ENCODE data around the gene ASIC1.
"Not testable (repeated sequence)": the region's sequence is repeated elsewhere in the genome, so short reads cannot be mapped to it uniquely, and the experiment has no call there.

ASIC1 gene

DNA sequence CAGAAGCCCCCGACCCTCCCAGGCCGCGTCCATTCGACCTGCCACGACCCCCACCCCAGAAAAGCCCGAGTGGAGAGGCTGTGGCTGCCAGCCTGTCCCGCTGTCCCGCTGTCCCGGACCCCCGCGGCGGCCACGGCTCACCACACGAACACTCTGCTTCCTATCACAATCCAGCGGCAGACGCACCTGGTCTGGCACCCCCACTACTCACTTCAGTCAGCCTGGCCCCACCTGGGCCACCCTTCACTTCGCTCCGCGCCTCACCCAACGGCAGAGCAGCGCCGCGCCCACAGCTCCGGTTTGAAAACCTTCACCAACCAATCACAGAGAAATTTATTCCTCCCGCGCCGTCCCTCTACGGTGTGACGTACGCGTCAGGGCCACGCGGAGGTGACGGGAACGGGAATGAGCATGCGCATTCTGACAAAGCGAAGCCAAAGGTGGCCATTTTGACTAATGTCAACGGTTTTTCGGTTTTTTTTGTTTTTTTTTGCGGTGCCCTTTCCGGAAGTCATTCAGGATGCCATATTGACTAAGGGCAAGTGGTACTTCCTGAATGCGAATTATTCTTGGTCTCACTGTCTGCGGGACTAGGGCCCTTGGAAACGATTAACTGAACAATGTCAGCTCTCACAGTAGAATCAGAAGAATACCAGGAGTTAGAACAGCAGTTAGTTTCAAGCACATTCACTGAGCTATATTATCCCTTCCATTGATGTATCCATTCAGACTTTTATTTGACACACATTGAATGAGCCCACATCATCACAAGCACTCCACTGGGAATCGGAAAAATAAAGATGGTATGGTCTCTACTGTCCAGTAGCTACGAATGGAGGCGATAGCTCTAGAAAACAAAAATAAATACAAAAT is 32.0 kb upstream of the ASIC1 start, which contains the start of gene RACGAP1:
Gene RACGAP1 (minus strand): TSS at position 308 of the 873 bp plus-strand sequence. CDS start 8,779 bp downstream, outside the sequence.
- peak within 1 kb of the TSS; percentile 90 for H3K4me3 ChIP-seq (ENCODE audit: control insufficient read depth, low read depth, low read length)
- TF ChIP-seq, protein P1, sequence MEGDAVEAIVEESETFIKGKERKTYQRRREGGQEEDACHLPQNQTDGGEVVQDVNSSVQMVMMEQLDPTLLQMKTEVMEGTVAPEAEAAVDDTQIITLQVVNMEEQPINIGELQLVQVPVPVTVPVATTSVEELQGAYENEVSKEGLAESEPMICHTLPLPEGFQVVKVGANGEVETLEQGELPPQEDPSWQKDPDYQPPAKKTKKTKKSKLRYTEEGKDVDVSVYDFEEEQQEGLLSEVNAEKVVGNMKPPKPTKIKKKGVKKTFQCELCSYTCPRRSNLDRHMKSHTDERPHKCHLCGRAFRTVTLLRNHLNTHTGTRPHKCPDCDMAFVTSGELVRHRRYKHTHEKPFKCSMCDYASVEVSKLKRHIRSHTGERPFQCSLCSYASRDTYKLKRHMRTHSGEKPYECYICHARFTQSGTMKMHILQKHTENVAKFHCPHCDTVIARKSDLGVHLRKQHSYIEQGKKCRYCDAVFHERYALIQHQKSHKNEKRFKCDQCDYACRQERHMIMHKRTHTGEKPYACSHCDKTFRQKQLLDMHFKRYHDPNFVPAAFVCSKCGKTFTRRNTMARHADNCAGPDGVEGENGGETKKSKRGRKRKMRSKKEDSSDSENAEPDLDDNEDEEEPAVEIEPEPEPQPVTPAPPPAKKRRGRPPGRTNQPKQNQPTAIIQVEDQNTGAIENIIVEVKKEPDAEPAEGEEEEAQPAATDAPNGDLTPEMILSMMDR (conservative IDR thresholded peaks at IDR 0.05; ENCODE audit: control insufficient read depth, insufficient read depth, low read depth, low read length), result no peak
- peak; percentile 98 for DNase-seq (ENCODE audit: low read depth)

DNA sequence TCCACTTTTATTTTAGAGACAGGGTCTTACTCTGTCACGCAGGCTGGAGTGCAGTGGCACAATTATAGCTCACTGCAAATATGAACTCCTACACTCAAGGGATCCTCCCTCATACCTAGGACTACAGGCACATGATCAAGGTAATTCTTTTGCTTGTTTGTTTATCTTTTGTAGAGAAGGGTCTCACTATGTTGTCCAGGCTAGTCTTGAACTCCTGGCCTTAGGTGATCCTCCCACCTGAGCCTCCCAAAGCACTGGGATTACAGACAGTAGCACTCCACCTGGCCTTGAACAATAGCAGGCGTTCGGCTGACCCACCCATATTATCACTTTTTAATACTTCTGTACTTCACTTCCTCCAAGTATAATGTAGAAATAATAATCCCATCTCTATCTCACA is 30.7 kb upstream of the ASIC1 start:
- DNase-seq (ENCODE audit: low read depth), result no peak
- TF ChIP-seq, protein P1 (conservative IDR thresholded peaks at IDR 0.05; ENCODE audit: control insufficient read depth, insufficient read depth, low read depth, low read length), result no peak

DNA sequence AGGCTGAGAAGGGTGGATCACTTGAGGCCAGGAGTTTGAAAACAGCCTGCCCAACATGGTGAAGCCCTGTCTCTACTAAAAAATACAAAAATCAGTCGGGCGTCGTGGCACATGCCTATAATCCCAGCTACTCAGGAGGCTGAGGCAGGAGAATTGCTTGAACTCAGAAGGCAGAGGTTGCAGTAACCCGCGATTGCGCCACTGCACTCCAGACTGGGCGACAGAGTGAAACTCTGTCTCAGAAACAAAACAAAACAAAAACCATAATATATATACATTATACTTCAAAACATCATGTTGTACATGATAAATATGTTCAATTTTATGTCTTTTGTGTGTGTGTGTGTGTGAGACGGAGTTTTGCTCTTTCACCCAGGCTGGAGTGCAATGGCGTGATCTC is 26.9 kb upstream of the ASIC1 start:
- not testable (repeated sequence) for DNase-seq (ENCODE audit: low read depth)

More for the DNA sequence above, 30.7 kb upstream of the ASIC1 start:
- H3K4me3 ChIP-seq (ENCODE audit: control insufficient read depth, low read depth, low read length), result no peak overlapping the region

DNA sequence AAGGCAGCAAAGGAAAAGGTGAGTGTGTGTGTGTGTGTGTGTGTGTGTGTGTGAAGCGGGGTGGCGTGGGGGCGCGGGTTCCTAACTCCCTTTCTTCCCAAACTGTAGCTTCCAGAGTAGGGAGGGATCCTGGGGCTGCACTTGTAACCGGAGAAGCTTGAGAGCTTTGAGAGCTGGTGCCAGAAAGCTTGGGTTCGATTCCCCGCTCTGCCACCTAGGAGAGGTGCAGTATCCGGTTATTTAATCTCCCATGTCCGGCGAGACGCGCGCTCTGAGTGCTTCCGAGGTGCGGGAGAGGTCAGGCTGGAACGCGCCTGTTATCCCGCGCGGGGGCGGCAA is 24.9 kb upstream of the ASIC1 start:
- peak overlapping the region; percentile 17 for H3K4me3 ChIP-seq (ENCODE audit: control insufficient read depth, low read depth, low read length)
- TF ChIP-seq, protein P1 (conservative IDR thresholded peaks at IDR 0.05; ENCODE audit: control insufficient read depth, insufficient read depth, low read depth, low read length), result no peak
- no peak for DNase-seq (ENCODE audit: low read depth)

More for the DNA sequence above, 26.9 kb upstream of the ASIC1 start:
- not testable (repeated sequence) for H3K4me3 ChIP-seq (ENCODE audit: control insufficient read depth, low read depth, low read length)

DNA sequence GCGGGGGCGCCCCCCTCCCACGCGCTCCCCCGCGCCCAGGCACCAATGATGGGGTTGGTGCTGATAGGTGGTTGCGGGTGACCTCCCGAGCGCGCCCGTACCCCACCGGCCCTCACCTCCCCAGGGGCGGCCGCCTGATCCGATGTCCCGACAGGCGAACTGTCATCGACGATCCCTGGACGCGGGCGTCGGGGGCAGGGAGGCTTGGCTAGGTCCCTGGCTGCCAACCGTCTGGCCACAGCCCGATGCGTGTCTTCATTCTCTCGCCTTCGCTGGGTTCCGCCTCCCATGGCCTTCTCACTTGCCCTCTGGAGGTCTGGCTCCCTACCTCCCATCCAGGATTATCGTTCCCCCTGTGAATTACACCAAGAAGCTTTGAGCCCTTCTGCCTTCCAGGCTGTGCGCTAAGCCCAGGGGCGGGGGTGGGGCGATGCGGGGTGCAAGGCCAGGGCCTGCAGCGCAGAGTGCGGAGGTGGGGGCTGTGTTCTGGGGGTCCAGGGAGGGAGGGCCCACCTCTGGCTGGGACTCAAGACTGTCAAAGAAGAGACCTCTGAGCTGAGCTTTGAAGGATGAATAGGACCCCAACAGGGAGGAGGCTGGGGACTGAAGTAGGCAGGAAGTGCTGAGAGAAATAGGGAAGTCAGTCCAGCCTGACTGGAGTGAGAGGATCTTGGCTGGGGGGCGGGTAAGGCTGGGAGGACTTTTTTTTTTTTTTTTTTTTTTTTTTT is 24.4 kb upstream of the ASIC1 start:
- no peak for DNase-seq (ENCODE audit: low read depth)
- TF ChIP-seq, protein P1 (conservative IDR thresholded peaks at IDR 0.05; ENCODE audit: control insufficient read depth, insufficient read depth, low read depth, low read length), result no peak
- peak overlapping the region; percentile 17 for H3K4me3 ChIP-seq (ENCODE audit: control insufficient read depth, low read depth, low read length)

DNA sequence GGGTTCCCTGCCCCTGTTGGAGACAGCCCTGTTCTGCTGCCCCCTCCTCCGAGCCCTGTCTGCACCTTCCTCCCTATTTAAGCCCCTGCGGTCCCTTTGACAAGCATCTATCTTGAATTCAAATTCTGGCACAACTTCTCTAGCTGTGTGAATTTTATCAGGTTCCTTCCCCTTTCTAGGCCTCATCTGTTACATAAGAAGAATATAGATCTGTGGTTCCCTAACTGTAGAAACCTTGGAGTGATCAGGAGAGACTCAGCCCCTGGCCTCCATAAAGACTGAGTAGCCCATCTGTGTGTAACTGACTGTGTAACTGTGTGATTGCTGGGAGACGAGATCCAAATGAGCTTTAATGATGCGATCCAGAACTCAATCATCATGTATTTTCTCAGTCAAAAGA is 19.1 kb upstream of the ASIC1 start:
- no peak overlapping the region for H3K4me3 ChIP-seq (ENCODE audit: control insufficient read depth, low read depth, low read length)
- DNase-seq (ENCODE audit: low read depth), result no peak
- TF ChIP-seq, protein P1 (conservative IDR thresholded peaks at IDR 0.05; ENCODE audit: control insufficient read depth, insufficient read depth, low read depth, low read length), result no peak

Measured in fibroblast of mammary gland (primary cell).